Effector CD8-positive, alpha-beta T cell (primary cell): Measurements from ENCODE around the gene MKI67.
"Not testable (repeated sequence)": the region's sequence is repeated elsewhere in the genome, so short reads cannot be mapped to it uniquely, and the experiment has no call there.

Source experiments
- DNase-seq: peaks from one replicate; lab custom pipeline; 2025; lab: John Stamatoyannopoulos, UW

Gene MKI67

GRCh38 chr10:128150045-128150493 is 23.8 kb upstream of the MKI67 start:
- peak; percentile 72 for DNase-seq

- DNase-seq, result peak; percentile 3
Measured at GRCh38 chr10:128149267-128150014, 23.2 kb upstream of the MKI67 start.

- DNase-seq, result no peak
Measured at GRCh38 chr10:128147669-128148068, 21.4 kb upstream of the MKI67 start.

GRCh38 chr10:128147064-128147463 is 20.8 kb upstream of the MKI67 start:
- DNase-seq, result no peak

GRCh38 chr10:128144547-128144946 is 18.3 kb upstream of the MKI67 start:
- DNase-seq, result no peak

GRCh38 chr10:128143531-128143930 is 17.3 kb upstream of the MKI67 start:
- DNase-seq, result no peak

- no peak for DNase-seq
Measured at GRCh38 chr10:128140425-128140824, 14.2 kb upstream of the MKI67 start.

GRCh38 chr10:128138429-128138828 is 12.2 kb upstream of the MKI67 start:
- not testable (repeated sequence) for DNase-seq

- no peak for DNase-seq
Measured at GRCh38 chr10:128137877-128138276, 11.7 kb upstream of the MKI67 start.

GRCh38 chr10:128130051-128130450 is 3.8 kb upstream of the MKI67 start:
- no peak for DNase-seq

GRCh38 chr10:128128582-128128981 is 2.4 kb upstream of the MKI67 start:
- no peak for DNase-seq

GRCh38 chr10:128125416-128125943 is 743 bp downstream of the MKI67 start:
- DNase-seq, result no peak

GRCh38 chr10:128124813-128125403 is 1.3 kb downstream of the MKI67 start:
- DNase-seq, result no peak

GRCh38 chr10:128123846-128124245 is 2.4 kb downstream of the MKI67 start:
- no peak for DNase-seq

- no peak for DNase-seq
Measured at GRCh38 chr10:128122931-128123330, 3.3 kb downstream of the MKI67 start.

- no peak for DNase-seq
Measured at GRCh38 chr10:128121750-128122412, 4.3 kb downstream of the MKI67 start.

GRCh38 chr10:128116851-128117615 is 9.2 kb downstream of the MKI67 start:
- DNase-seq, result no peak

- no peak for DNase-seq
Measured at GRCh38 chr10:128116187-128116586, 10.0 kb downstream of the MKI67 start.

- no peak for DNase-seq
Measured at GRCh38 chr10:128115356-128115755, 10.9 kb downstream of the MKI67 start.

- DNase-seq, result no peak
Measured at GRCh38 chr10:128114901-128115300, 11.3 kb downstream of the MKI67 start.

GRCh38 chr10:128113026-128113425 is 13.2 kb downstream of the MKI67 start:
- DNase-seq, result no peak

GRCh38 chr10:128111696-128112095 is 14.5 kb downstream of the MKI67 start:
- no peak for DNase-seq
